Activated naive CD4-positive, alpha-beta T cell treated with Interleukin-2 at 50 U/mL for 16 hours (primary cell): Measurements from ENCODE around the gene NBAS.

Experiments used
- DNase-seq: peaks from one replicate; pipeline ENCODE4 v3.0.0-alpha.2; 2020

The NBAS gene

DNA sequence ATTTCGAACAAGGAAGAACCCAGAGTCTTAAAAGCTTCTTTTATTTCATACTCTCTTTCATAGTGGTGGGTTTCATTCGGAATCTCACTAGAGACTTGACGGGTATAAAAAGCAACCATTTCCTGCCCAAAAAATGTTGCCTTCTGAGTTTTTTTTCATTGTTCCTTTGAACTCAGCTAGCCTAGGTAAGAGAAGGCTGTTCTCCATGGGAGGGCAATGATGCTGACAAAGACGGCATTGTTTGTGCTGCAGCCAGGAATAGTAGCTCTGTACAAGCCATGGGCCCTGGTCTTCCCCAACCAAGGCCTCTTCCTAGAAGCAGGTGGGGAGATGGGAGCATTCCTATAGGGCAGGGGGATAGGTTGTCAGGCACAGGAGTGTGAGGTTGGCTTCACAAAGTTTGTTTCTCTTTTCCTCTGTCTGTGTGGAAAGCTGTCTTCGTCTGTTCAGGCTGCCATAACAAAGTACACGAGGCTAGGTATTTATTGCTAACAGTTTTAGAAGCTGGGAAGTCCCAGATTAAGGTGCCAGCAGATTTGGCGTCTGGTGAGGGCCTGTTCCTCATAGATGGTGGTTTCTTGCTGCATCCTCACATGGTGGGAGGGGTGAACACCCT lies 405.1 kb downstream of the NBAS start:
- DNase-seq: no peak

DNA sequence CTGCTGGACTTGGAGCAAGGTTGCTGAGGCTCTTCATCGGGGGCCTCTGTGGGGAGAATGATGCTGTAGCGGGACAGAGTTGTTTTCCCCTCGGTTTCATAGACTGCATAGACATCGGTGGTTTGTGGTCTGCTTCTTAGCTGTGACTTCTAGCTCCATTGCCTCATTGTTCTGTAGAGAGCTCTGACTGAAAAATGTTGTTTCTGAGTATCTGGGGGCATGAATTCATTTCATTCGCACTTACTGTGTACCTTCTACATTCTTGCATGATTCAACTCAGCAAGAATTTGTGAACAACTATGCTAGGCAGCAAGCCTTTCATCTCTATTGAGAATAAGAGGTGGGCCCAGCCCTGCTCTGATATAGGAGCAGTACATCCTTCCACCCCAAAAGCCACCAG lies 406.8 kb downstream of the NBAS start:
- no peak for DNase-seq

DNA sequence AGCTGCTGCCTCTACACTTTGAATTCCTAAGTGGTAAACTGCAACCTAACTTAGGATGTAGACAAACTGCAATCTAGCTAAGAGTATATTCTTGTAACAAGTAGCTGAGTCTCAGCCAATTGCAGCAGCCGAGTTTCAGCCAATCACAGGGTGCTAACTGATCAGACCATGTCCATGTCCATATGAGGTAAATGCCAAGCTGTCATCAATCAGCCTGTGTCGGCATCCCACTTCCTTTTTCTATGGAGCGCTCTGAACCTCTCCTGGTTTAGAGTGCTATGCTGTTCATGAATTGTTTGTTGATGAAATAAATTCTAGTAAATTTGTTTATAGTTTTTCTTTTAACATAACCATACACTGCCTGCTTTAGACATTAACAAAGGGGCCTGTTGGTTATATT lies 408.8 kb downstream of the NBAS start:
- no peak for DNase-seq

DNA sequence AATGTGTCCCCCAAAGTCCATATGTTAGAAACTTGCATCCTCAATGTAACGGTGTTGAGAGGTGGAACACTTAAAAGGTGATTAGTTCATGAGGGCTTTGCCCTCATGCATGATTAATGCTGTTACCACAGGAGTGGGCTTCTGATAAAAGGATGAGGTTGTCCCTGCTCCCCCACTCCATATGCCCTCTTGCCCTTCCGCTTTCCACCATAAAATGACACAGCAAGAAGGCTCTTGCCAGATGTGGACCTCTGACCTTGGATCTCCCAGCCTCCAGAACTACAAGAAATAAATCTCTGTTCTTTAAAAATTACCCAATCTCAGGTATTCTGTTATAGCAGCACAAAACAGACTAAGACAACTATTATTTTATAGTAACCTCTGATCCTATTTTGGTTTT lies 412.1 kb downstream of the NBAS start:
- DNase-seq: no peak

DNA sequence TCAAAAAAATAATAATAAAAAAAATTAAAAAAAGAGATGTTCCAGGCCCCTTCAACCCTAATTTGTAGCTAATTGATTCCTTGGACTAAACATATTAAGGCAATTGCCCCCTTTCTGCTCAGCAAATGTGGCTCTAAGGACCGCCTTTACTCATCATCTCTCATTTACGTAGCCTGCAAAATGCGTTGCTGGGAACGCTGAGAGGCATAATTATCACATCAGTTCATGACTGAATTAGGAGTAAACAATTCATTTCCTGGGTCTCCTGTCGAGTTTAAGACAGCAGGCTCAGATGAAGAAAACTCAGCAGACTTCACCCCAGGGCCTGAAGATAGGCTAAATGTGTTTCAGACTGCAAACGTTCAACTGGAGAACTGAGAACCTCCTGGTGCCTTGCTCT lies 413.5 kb downstream of the NBAS start:
- DNase-seq: no peak

DNA sequence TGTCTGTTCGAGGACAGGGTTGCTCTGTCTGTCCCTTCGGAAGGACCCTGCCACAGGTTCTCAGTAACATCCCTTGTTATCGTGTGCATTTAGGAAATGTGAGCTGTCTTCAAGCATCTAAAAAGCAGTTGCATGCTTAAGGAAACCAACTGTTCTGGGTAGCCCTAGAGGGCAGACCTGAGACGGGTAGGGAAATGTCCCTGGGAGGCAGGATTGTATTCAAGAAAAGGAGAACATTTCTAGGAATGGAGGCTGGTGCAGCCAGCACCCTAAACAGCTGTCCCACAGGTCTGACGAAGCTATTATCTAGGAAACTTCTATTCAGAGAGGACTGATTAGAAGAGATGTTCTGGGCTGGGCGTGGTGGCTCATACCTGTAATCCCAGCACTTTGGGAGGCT lies 414.2 kb downstream of the NBAS start:
- no peak for DNase-seq

DNA sequence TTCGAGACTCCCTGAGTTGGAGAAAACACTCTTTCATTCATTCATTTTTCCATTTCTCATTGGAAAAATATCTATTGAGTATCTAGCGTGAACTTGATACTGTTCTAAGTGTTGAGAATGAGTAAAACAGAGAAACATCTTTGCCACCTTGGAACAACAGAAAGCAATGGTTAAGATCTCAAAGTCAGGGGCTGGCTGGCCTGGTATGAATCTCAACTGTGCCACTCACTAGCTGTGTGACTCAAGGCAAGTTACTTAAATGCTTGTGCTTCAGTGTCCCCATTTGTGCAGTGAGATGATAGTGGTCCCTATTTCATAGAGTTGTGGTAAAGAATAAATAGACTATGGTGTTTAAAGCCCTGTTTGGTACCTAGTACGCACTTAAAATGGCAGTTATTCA lies 415.2 kb downstream of the NBAS start:
- DNase-seq: no peak

DNA sequence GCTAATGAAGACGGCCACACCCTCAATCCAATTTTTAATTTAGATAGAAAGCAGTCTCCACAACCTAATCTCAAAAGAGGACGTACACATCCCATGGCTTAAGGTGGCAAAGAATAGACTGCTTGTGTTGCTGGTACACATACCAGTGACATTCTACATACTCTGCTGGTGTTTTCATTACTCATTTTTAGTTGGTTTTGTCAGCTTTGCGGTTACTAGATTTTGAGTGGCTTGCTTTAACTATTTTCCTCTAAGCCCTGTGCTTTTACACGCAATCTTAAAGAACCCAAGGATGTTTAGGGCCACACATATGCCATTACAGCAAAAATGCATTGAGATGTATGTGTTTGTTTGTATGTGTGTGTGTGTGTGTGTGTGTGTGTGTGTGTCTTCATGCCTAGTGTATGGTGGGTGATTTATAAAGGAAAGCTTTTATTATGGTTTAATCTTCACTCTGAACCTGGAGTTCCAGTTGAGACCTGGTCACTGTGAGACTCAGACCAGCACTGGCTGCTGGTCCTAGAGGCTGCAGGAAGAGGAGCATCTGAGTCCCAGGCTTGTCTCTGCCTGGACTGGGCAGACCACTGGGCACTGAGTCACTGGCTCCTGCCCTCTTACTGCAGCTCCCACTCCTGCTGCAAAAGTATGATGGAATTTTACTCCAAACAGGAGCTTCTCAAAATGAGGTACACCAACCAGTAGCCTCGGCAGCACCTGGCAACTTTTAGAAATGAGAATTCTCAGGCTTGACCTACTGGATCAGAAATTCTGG lies 415.9 kb downstream of the NBAS start:
- DNase-seq: no peak

DNA sequence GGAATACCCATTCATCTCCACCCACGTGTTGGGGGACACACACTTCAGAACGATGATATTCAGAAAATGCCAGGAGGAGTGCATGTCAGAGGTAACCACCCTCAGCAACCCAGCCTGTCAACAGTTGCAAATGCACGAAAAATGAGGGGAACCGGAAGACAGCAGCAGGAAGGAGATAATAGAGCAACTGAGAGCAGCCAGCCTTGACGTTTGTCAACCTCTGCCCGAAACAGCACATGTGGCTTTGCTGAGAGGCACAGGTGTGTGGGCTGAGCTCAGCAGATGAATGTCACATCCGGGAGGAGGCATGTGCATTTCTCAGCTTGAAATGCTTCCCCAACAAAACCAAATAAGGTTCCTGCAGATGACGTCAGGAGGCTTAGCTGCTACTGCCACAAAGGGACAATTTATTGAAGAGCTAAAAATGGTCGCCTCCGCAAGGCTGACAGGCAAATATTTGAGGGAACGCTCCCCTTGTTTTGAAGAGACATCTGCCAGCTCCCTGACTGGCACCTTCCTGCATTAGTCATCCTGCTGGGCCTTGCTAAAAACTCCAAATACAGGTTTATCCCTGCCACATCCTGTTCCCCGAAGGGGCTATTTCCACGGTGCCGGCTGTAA lies 419.0 kb downstream of the NBAS start:
- DNase-seq: peak; percentile 83

DNA sequence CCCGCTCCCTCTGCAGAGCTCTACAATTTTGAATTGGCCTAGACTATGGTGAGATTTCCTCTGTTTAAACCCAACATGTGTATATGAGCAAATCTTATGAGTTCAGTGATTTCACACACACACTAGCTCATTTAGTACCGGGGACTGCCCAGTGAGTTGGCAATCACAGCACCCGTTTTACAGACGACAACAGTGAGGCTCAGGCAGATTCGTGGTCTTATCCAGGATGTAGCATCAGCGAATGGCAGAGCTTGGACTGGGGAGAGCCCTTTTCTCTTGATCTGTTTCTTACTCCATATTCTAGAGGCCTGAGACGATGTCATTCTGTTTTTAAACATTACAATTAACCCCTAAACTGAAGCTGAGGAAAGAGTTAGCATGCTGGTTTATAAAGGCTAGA lies 419.9 kb downstream of the NBAS start:
- no peak for DNase-seq

DNA sequence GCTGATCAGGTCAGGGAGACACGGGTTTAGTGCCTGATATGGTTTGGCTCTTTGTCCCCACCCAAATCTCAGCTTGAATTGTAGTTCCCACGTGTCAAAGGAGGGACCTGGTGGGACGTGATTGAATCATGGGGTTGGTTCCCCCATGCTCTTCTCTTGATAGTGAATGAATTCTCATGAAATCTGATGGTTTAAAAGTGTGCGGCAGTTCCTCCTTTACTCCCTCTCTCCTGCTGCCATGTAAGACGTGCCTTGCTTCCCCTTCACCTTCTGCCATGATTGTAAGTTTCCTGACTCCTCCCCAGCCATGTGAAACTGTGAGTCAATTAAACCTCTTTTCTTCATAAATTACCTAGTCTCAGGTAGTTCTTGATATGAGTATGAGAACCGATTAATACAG lies 424.5 kb downstream of the NBAS start:
- no peak for DNase-seq

DNA sequence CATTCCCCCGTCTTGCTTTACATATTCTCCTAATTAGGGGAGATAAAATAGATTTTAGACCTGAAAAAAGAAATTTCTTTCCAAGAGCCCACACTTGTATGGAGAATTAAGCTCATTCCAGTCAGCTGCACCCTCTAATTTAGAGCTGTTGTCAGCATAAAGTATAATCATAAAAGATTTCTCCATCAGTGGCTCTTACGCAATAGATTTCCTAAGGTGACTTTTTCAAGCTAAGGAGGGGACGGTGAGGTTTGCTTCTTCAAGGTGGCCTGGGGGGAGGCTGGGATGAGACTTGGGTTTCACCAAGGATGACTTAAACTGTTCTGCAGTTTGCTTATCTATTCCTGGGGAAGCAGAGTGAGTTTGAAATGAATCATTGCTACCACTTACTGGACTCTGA lies 426.2 kb downstream of the NBAS start:
- DNase-seq: no peak

DNA sequence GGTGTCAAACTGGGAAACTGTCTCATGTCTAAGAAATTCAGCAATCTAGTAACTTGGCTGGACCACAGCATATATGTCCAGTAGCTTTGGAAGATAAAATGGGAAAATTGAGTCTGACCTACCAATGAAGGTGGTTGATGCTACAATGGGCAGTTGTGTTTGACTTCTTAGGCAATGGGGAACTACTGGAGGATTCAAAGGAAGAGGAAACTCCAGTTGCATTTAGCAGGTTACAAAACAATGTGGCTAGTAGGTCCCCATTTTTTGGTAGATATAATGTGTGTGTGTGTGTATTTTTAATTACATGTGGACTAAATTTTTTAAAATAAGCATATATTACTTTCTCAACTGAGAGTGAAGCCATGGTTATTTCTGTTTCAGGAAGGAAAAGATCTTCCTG lies 427.7 kb downstream of the NBAS start:
- DNase-seq: no peak

DNA sequence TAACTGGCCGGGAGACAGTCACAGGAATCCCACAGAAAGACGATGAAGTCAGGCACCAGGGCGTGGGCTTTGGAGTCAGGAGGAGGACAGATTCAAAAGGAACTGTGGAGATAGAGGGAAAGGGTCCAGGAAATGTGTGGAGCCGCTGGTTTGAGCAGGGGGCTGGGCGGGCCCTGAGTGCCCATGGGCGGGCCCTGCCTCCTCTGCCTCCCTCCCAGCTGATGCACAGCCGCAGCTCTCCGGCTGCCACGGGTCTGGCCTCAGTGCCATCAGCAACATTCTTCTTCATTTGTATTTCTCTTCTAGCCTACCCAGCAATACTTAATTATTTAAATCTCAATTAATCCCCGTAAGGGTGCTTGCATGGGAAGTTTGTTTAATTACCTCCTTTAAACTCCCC lies 432.3 kb downstream of the NBAS start:
- DNase-seq: no peak

DNA sequence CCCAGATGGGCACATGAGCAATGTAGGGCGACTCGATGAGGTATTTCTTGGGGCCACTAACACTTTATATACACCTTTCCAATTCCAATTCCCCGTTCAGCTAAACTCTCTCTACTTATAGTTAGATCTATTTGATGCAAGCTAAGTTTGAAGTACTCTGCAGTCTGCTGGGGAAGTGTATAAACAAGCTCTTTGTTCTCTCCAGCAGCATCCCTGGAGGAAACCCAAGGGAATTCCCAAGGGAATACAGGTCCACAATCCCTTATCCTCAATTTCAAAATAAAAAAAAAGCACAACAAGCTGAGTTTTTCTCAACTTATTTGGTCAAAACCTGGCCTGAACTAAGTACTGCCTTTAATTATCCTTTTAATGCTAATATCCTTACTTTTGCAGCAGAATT lies 433.3 kb downstream of the NBAS start:
- DNase-seq: no peak

DNA sequence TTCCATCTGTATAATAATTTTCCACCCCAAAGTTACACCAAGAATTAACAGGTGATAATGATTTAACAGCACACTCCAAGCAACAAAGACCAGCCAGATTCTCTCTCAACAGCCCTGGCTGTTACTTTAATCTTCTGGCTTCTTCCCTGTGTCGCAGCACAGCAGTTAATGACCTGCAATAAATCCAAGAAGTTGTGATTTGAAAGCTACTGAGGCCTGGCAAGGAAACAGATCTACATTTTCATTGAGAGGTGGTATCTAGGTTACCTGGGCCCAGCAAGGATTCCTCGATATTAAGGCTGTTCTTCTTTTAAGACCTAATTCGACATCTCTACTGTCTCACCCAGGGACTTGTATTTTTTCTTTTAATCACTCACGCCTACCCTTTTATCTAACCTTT lies 433.8 kb downstream of the NBAS start:
- no peak for DNase-seq

DNA sequence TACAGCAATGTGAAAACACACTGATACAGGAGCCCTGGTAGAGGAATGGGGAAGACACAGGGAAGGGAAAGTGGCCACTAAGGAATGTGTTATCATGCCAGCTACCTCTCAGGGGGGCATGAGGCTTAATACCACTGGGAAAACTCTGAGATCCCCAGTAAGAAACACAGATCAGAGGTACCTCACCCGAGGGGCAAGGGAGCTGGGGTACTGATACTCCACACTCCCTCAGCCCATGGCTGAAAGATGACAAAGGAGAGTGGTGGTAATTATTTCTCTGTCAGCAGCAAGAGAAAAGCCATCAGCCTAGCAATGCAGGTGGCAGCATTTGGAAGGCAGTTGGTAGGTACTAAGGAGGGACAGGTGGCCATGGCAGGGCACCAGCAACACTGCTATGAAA lies 434.8 kb downstream of the NBAS start:
- DNase-seq: no peak

DNA sequence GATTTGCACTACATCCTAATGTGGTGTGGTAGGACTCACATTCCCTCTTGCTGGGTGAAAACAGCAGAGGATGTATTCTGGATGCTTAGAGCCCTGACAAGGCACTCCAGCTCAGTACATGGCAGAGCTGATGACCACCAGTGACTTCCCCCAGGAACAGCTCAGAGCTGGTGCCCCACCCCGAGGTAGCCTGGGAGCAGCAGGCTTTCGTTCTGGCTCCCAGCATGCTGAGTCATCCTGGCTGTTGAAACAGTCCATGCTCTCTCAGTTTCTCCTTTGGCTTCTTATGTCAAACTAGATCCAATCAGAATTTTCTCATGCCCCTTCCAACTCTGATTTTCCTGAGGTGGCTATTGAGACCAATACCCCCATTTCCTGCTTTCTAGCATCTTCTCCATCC lies 438.2 kb downstream of the NBAS start:
- no peak for DNase-seq

DNA sequence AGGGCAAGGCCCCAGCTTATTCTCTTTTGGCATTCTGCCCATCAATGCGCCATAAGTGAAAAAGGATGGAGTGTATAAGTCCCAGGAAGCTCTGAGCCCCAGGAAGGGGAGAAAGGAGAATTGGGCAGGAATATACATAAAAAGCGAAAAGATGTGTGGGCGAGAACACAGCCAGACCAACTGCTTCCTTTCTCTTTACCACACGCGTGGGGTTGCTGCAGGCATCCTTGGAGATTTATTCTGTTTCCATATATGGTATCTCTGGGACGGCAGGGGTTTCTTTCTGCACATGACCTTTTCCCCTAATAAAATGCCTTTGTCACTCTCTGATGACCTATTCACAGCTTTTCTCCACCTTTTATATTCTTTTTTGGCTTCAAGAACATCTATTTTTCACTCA lies 440.5 kb downstream of the NBAS start:
- DNase-seq: no peak

DNA sequence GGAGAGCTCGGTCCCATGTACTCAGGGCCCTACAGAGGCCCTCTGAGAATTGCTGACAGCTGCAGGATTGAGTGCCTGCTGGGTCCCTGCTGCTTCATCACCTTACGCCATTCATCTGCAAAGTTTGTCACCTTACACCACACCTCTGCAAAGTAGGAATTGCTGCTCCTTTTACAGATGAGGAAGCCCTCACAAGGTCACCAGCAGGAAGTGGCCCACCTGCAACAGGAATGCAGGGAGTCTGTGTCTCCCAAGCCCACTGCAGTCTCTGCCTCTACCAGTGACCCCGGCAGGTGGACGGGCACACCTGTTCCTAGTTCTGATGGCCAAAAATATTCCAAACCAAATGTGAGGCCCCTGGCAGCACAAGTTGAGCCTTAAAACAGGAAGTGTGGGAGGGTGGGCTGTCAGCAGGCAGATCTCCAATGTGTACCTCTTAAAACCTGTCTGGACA lies 441.4 kb downstream of the NBAS start:
- DNase-seq: no peak

DNA sequence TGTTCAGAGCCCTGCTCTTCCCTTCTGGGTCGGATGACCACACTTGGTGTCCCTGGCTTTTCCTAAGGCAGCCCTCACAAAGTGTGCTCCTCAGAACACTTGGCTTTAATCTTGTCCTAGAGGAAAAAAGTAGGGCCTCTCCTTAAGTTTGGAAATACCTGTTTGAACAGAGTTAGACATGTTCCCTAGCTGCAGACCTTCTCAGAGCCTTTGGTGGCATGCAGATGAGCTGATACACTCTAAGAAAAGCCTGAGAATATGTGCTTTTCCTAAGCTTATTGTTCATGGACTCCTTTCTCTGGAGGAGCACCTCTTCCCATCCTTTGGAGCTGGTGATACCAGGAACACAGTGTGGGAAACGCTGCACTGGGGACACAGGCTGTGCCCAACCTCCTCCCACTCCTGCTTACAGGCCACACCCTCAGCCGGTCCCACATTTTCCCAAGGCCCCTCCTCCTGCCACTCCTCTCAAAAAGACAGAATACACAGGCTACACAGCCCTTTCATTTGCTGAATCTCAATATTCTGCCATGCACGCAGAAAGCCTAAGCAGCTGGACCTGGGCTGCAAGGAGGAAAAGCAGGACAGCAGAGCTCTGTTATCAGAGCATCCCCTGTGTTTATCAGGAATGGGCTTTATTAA lies 443.6 kb downstream of the NBAS start:
- DNase-seq: no peak
